Astrocyte (in vitro differentiated cells and primary cell): ENCODE results near the gene RBM20. TPM values are rescaled to one million over a fixed set of nuclear protein-coding genes. Genes with fewer than 3 reads are reported as not detected.

Source experiments
- DNase-seq: peaks from one replicate; pipeline ENCODE4 v3.0.0-alpha.2; 2010; ENCODE audit warnings: low read depth
- FAIRE-seq: peaks from 2 replicates; lab custom pipeline; 2011; peaks lifted over from hg19 to GRCh38; lab: Jason Lieb, UNC
- H2AFZ ChIP-seq: 2 replicates; pipeline ENCODE4 v1.6.0; 2012; ENCODE audit warnings: low read depth, low read length, inconsistent platforms
- H3K27ac ChIP-seq: 2 replicates; pipeline ENCODE4 v1.5.1; 2011; ENCODE audit warnings: low read depth, low read length, inconsistent platforms
- H3K27me3 ChIP-seq: 2 replicates; pipeline ENCODE4 v1.6.0; 2011; ENCODE audit warnings: low read length, inconsistent platforms; ENCODE audit not compliant: insufficient read depth
- H3K36me3 ChIP-seq: 2 replicates; pipeline ENCODE4 v1.5.1; 2011; ENCODE audit warnings: low read length, inconsistent platforms; ENCODE audit not compliant: insufficient read depth
- H3K4me1 ChIP-seq: 2 replicates; pipeline ENCODE4 v1.5.1; 2011; ENCODE audit warnings: low read length, inconsistent platforms; ENCODE audit not compliant: insufficient read depth
- H3K4me2 ChIP-seq: 2 replicates; pipeline ENCODE4 v1.6.0; 2012; ENCODE audit warnings: low read length, inconsistent platforms
- H3K4me3 ChIP-seq: 2 replicates; pipeline ENCODE4 v1.5.1; 2011; ENCODE audit warnings: low read depth, mild to moderate bottlenecking, low read length, inconsistent platforms; ENCODE audit not compliant: insufficient read depth
- H3K79me2 ChIP-seq: 2 replicates; pipeline ENCODE4 v1.6.0; 2012; ENCODE audit warnings: mild to moderate bottlenecking, low read length, inconsistent platforms; ENCODE audit not compliant: insufficient read depth
- H3K9ac ChIP-seq: 2 replicates; pipeline ENCODE4 v1.6.0; 2012; ENCODE audit warnings: mild to moderate bottlenecking, low read length, inconsistent platforms
- H3K9me3 ChIP-seq: 2 replicates; pipeline ENCODE4 v1.5.1; 2012; ENCODE audit warnings: low read depth, mild to moderate bottlenecking, low read length, inconsistent platforms; ENCODE audit not compliant: insufficient read depth
- H4K20me1 ChIP-seq: 2 replicates; pipeline ENCODE4 v1.6.0; 2012; ENCODE audit warnings: low read length, inconsistent platforms; ENCODE audit not compliant: insufficient read depth
- H3K27ac Mint-ChIP-seq: one replicate; pipeline ENCODE4 v1.8.0; 2021; ENCODE audit warnings: mild to moderate bottlenecking, mixed read lengths; ENCODE audit not compliant: unreplicated experiment
- H3K27me3 Mint-ChIP-seq: one replicate; pipeline ENCODE4 v1.8.0; 2021; ENCODE audit warnings: low read depth, mixed read lengths; ENCODE audit not compliant: unreplicated experiment
- H3K36me3 Mint-ChIP-seq: one replicate; pipeline ENCODE4 v1.8.0; 2021; ENCODE audit warnings: low read depth, mixed read lengths; ENCODE audit not compliant: unreplicated experiment
- H3K4me1 Mint-ChIP-seq: one replicate; pipeline ENCODE4 v1.8.0; 2021; ENCODE audit warnings: low read depth, mixed read lengths; ENCODE audit not compliant: unreplicated experiment
- H3K4me3 Mint-ChIP-seq: one replicate; pipeline ENCODE4 v1.8.0; 2021; ENCODE audit warnings: mild to moderate bottlenecking, moderate library complexity, mixed read lengths; ENCODE audit not compliant: unreplicated experiment
- H3K9me3 Mint-ChIP-seq: one replicate; pipeline ENCODE4 v1.8.0; 2021; ENCODE audit warnings: mild to moderate bottlenecking, mixed read lengths; ENCODE audit not compliant: unreplicated experiment
- EZH2 ChIP-seq: IDR thresholded peaks from 2 replicates; pipeline ENCODE4 v1.6.1; 2012; ENCODE audit warnings: mild to moderate bottlenecking, low read length, inconsistent platforms; ENCODE audit not compliant: insufficient read depth
- total RNA-seq: library from RNA; stranded (reverse); gene quantifications from 2 replicates; pipeline ENCODE4 v1.2.1, GENCODE V29; 2021
- TF ChIP-seq, protein P1 (sequence below): IDR thresholded peaks from 2 replicates; pipeline ENCODE4 v1.5.1; 2011; ENCODE audit warnings: low read depth, mild to moderate bottlenecking, inconsistent platforms, low read length, moderate library complexity; ENCODE audit not compliant: insufficient read depth

RBM20 gene
- total RNA-seq, 1 donor from 2014 or later: 1.5 TPM

- Histone ChIP-seq H3K4me3 (no peak overlapping the region), H3K36me3 (no peaks in the 10 kb centered on the region), H4K20me1 (no peaks in the 10 kb centered on the region), H3K79me2 (no peaks in the 10 kb centered on the region), H3K27ac (no peak overlapping the region), H3K27me3 (peaks cover 2% of the 10 kb centered on the region), H3K9me3 (no peaks in the 10 kb centered on the region), H3K9ac (no peak overlapping the region), H2AFZ (no peak overlapping the region), H3K4me2 (no peak overlapping the region), H3K4me1 (no peaks in the 10 kb centered on the region)
- TF ChIP-seq, protein P1, sequence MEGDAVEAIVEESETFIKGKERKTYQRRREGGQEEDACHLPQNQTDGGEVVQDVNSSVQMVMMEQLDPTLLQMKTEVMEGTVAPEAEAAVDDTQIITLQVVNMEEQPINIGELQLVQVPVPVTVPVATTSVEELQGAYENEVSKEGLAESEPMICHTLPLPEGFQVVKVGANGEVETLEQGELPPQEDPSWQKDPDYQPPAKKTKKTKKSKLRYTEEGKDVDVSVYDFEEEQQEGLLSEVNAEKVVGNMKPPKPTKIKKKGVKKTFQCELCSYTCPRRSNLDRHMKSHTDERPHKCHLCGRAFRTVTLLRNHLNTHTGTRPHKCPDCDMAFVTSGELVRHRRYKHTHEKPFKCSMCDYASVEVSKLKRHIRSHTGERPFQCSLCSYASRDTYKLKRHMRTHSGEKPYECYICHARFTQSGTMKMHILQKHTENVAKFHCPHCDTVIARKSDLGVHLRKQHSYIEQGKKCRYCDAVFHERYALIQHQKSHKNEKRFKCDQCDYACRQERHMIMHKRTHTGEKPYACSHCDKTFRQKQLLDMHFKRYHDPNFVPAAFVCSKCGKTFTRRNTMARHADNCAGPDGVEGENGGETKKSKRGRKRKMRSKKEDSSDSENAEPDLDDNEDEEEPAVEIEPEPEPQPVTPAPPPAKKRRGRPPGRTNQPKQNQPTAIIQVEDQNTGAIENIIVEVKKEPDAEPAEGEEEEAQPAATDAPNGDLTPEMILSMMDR: no peak
- no peak for TF ChIP-seq EZH2
- Mint-ChIP-seq H3K4me3 (no peak overlapping the region), H3K27ac (no peak overlapping the region), H3K4me1 (peaks cover 17% of the 10 kb centered on the region), H3K36me3 (no peaks in the 10 kb centered on the region), H3K27me3 (peaks cover 29% of the 10 kb centered on the region), H3K9me3 (no peaks in the 10 kb centered on the region)
- FAIRE-seq (no peak), DNase-seq (no peak)
Measured at GRCh38 chr10:110848106-110848505, 204.0 kb downstream of the RBM20 start.

DNA sequence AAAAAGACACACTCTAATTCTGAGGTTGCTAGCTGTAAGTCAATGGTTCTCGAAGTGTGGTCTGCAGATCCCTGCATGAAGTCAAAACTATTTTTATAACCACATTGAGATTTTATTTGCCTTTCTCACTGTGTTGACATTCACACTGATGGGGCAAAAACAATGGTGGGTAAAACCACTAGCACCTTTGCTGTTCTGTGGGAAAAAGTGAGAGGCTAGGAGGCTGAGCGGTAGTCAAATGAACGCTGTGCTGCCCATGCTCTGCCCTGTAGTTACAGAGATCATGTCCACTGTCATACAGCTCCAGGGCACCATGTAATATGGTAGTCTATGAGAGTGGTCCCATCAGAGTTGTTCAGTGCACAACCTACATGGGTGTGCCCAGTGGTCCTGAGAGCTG, 206.0 kb downstream of the RBM20 start:
- TF ChIP-seq, protein P1: no peak
- no peak for TF ChIP-seq EZH2
- H3K9me3 Mint-ChIP-seq: no peaks in the 10 kb centered on the region
- Histone ChIP-seq H3K36me3 (no peaks in the 10 kb centered on the region), H3K79me2 (no peaks in the 10 kb centered on the region), H3K9me3 (no peaks in the 10 kb centered on the region), H3K9ac (no peak overlapping the region), H2AFZ (no peak overlapping the region), H3K27ac (no peak overlapping the region), H3K4me2 (no peak overlapping the region), H3K4me3 (no peak overlapping the region), H3K4me1 (no peaks in the 10 kb centered on the region), H4K20me1 (no peaks in the 10 kb centered on the region), H3K27me3 (peaks cover 2% of the 10 kb centered on the region)
- H3K4me3 Mint-ChIP-seq: no peak overlapping the region
- FAIRE-seq: no peak
- no peak overlapping the region for H3K27ac Mint-ChIP-seq
- H3K4me1 Mint-ChIP-seq: peaks cover 20% of the 10 kb centered on the region
- no peak for DNase-seq
- H3K27me3 Mint-ChIP-seq: peaks cover 27% of the 10 kb centered on the region
- H3K36me3 Mint-ChIP-seq: no peaks in the 10 kb centered on the region

DNA sequence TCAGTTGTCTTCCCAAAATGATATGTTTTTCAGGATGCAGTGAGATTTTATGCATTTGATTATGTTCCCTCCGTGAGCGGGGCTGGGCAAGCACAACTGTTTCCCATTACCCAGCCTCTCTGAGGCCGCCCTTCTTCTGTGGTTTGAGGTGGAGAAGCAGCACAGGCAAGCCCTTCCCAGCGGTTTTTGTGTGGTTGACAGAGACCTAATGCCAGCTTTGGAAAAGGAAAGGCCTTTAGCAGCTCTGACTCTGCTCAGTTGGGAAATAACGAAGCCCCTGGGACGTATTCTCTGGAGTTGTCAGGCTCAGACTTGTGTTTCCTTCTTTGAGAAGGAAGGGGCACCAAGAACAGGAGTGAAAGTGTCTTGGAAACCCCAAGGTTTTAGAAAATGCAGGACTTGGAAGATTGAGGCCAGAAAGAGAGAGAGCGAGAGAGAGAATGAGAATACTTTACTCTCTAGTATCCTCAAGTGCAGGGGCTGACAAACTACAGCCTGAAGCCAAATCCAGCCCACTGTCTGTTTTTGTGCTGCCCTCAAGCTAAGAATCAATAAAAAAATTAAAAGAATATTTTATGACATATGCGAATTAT, 207.0 kb downstream of the RBM20 start:
- Histone ChIP-seq H3K4me3 (no peak overlapping the region), H3K4me1 (no peaks in the 10 kb centered on the region), H3K4me2 (no peak overlapping the region), H3K27me3 (peaks cover 2% of the 10 kb centered on the region), H3K79me2 (no peaks in the 10 kb centered on the region), H3K9me3 (no peaks in the 10 kb centered on the region), H3K36me3 (no peaks in the 10 kb centered on the region), H4K20me1 (no peaks in the 10 kb centered on the region), H3K9ac (no peak overlapping the region), H2AFZ (no peak overlapping the region), H3K27ac (no peak overlapping the region)
- no peaks in the 10 kb centered on the region for H3K36me3 Mint-ChIP-seq
- H3K9me3 Mint-ChIP-seq: peaks cover 3% of the 10 kb centered on the region
- H3K27ac Mint-ChIP-seq: no peak overlapping the region
- no peak overlapping the region for H3K4me3 Mint-ChIP-seq
- TF ChIP-seq, protein P1: no peak
- no peak for TF ChIP-seq EZH2
- FAIRE-seq (no peak), DNase-seq (no peak)
- peaks cover 20% of the 10 kb centered on the region for H3K4me1 Mint-ChIP-seq
- peaks cover 23% of the 10 kb centered on the region for H3K27me3 Mint-ChIP-seq
